GM13977 (cell line): Measurements from ENCODE around the gene CDH6.

Source experiments
- DNase-seq: peaks from one replicate; pipeline ENCODE4 v3.0.0; 2012; ENCODE audit warnings: low spot score
- in situ Hi-C: fragments of 300-500 bp; cut with MboI; formaldehyde crosslinking; loops from one replicate; pipeline ENCODE4 v1.12.0; 2022; ENCODE audit warnings: low sequenced_read_pairs, low pct_unique_long_range_greater_than_20kb, mixed read lengths, inconsistent platforms; ENCODE audit not compliant: unreplicated experiment
- TF ChIP-seq, protein P1 (sequence below): IDR thresholded peaks from 2 replicates; pipeline ENCODE4 v1.5.1; 2012; ENCODE audit warnings: mild to moderate bottlenecking, control low read depth; ENCODE audit not compliant: insufficient read depth; ENCODE audit errors: extremely low read depth, missing control alignments

Gene CDH6

DNA sequence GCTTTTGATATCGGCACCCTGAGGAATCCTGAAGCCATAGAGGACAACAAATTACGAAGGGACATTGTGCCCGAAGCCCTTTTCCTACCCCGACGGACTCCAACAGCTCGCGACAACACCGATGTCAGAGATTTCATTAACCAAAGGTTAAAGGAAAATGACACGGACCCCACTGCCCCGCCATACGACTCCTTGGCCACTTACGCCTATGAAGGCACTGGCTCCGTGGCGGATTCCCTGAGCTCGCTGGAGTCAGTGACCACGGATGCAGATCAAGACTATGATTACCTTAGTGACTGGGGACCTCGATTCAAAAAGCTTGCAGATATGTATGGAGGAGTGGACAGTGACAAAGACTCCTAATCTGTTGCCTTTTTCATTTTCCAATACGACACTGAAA is 129.5 kb downstream of the CDH6 start:
- in situ Hi-C loops, result no loop called here
- TF ChIP-seq, protein P1, sequence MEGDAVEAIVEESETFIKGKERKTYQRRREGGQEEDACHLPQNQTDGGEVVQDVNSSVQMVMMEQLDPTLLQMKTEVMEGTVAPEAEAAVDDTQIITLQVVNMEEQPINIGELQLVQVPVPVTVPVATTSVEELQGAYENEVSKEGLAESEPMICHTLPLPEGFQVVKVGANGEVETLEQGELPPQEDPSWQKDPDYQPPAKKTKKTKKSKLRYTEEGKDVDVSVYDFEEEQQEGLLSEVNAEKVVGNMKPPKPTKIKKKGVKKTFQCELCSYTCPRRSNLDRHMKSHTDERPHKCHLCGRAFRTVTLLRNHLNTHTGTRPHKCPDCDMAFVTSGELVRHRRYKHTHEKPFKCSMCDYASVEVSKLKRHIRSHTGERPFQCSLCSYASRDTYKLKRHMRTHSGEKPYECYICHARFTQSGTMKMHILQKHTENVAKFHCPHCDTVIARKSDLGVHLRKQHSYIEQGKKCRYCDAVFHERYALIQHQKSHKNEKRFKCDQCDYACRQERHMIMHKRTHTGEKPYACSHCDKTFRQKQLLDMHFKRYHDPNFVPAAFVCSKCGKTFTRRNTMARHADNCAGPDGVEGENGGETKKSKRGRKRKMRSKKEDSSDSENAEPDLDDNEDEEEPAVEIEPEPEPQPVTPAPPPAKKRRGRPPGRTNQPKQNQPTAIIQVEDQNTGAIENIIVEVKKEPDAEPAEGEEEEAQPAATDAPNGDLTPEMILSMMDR, result no peak
- no peak for DNase-seq

DNA sequence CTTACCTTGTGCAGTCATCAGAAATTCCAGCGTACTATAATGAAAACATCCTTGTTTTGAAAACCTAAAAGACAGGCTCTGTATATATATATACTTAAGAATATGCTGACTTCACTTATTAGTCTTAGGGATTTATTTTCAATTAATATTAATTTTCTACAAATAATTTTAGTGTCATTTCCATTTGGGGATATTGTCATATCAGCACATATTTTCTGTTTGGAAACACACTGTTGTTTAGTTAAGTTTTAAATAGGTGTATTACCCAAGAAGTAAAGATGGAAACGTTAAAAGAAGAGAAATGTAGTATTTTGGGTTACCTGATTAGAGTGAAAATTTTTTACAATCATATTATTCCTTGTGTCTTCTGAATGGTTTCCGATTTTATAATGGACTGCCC is 131.4 kb downstream of the CDH6 start:
- in situ Hi-C loops, result no loop called here
- no peak for DNase-seq
- TF ChIP-seq, protein P1, result no peak

DNA sequence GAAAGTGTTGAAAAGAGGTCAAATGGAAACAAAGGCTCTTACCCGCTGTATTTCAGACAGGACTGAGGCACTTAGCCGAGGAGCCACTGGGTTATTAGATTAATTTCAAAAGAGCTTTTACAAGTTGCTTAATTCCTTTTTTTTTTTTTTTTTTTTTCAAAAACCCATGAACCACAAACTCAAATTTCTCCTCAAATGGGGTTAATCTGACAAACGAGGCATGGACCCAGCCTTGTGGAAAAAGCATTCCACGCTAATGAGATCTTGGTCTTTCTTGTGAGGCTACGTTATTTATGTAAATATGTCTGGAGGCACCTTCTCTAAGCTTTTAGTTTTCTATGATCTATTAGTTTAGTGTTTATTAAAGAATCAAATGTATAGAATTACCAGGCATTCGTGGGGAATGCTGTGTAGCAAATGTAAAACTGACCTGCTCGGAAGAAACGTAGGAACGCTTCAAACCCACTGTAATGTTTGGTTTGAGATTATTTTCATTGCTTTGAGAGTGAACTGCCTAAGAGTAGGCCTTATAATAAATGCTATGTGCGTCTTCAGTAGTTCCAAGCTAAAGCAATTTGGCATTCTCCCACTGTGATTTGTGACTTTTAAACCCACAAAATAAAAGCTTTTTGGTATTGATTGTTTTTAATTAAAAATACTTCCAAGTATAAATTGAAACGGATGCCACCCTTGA is 134.7 kb downstream of the CDH6 start:
- TF ChIP-seq, protein P1, result no peak
- no peak for DNase-seq
- in situ Hi-C loops, result no loop called here

GRCh38 chr5:31329715-31330114 is 136.2 kb downstream of the CDH6 start:
- in situ Hi-C loops, result no loop called here
- no peak for DNase-seq
- TF ChIP-seq, protein P1, result no peak

- in situ Hi-C loops, result no loop called here
- TF ChIP-seq, protein P1, result no peak
- no peak for DNase-seq
These were observed 138.7 kb downstream of the CDH6 start for GRCh38 chr5:31332160-31332559.

DNA sequence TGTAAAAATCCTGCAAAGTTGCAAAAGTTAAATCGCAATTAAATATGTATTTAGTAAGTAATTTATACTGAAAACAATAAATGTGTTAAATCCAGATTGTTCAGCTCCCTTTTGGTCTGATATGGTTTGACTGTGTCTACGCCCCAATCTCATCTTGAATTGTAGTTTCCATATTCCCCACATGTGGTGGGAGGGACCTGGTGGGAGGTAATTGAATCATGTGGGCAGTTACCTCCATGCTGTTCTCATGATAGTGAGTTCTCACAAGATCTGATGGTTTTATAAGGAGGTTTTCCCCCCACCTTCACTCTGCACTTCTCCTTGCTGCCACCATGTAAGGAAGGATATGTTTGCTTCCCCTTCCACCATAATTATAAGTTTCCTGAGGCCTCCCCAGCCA is 140.0 kb downstream of the CDH6 start:
- TF ChIP-seq, protein P1, result no peak
- DNase-seq, result no peak
- in situ Hi-C loops, result no loop called here
